ENCODE data around the gene LACC1.

LACC1 gene

DNA sequence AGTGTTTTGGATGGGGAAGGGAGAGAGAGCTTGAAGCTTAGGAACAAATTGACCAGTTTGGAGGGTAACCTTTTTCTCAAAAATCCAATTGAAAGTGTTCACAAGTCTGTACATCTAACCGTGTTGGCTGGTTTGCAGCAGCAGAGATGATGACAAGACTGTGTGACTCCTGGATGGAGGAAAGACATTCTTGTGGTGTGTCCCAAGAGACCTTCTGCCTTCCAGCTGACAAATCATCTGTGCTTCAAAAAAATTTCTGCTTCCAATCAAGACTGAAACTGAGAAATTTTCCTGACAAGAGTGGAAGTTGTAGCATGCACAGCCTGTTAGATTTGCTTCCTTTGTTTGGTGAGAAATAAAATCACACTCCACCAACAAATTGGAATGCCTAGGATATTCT lies 56.2 kb downstream of the LACC1 start:
- H3K36me3 ChIP-seq (replicated peaks): no peaks in the 10 kb centered on the region
- TF ChIP-seq, protein P1, sequence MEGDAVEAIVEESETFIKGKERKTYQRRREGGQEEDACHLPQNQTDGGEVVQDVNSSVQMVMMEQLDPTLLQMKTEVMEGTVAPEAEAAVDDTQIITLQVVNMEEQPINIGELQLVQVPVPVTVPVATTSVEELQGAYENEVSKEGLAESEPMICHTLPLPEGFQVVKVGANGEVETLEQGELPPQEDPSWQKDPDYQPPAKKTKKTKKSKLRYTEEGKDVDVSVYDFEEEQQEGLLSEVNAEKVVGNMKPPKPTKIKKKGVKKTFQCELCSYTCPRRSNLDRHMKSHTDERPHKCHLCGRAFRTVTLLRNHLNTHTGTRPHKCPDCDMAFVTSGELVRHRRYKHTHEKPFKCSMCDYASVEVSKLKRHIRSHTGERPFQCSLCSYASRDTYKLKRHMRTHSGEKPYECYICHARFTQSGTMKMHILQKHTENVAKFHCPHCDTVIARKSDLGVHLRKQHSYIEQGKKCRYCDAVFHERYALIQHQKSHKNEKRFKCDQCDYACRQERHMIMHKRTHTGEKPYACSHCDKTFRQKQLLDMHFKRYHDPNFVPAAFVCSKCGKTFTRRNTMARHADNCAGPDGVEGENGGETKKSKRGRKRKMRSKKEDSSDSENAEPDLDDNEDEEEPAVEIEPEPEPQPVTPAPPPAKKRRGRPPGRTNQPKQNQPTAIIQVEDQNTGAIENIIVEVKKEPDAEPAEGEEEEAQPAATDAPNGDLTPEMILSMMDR (IDR thresholded peaks at IDR 0.05; ENCODE audit: low read depth, low read length, missing control alignments): no peak
- no peaks in the 10 kb centered on the region for H3K27me3 ChIP-seq (replicated peaks)
- in situ Hi-C loops (cut with HindIII; ENCODE audit: low pct_ligation_motif_present, low sequenced_read_pairs): no loop called here
- no peak overlapping the region for H3K4me3 ChIP-seq (ENCODE audit: low read depth, low read length)
- H3K27ac ChIP-seq: no peak overlapping the region
- DNase-seq: peak; percentile 5

DNA sequence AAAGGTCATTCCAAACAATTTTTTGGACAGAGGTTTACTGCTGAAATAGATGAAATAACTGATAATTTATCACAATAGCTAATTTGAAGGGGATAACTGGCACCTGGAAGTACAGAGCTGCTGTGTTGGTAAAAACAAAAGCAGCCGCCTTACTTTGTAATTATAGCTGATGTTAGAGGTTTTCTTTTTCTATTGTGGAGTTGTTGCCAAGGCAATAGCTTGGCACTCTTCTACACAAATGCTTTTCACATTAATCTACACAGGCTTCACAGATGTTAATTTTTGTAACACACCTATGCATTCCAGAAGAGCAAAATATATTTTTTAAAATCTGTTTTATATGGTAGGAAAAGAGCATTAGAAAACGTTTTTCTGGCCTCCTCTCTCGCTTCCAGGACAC lies 56.9 kb downstream of the LACC1 start:
- no peak overlapping the region for H3K4me3 ChIP-seq (ENCODE audit: low read depth, low read length)
- in situ Hi-C loops (cut with HindIII; ENCODE audit: low pct_ligation_motif_present, low sequenced_read_pairs): no loop called here
- H3K36me3 ChIP-seq (replicated peaks): no peaks in the 10 kb centered on the region
- H3K27ac ChIP-seq: no peak overlapping the region
- TF ChIP-seq, protein P1 (IDR thresholded peaks at IDR 0.05; ENCODE audit: low read depth, low read length, missing control alignments): no peak
- H3K27me3 ChIP-seq (replicated peaks): no peaks in the 10 kb centered on the region
- DNase-seq: no peak

DNA sequence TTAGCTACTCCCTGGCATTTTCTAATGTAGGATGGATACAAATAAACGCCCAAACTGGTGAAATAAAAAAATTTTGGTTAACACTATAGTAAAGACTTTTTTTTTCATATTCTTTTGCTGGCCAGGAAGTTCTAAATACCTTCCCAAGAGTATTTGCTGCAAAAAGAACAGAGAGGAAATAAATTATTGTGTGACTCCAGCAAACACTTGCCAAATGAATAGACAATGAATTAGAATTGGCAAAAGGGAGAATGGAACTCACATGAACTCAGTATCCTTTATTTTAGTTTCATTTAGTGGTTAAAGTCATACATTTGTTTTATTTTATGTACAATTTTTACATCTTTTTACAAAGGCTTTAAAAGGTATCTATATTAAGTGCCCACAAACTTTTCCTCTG lies 58.1 kb downstream of the LACC1 start:
- Histone ChIP-seq H3K36me3 (replicated peaks) (no peaks in the 10 kb centered on the region), H3K4me3 (ENCODE audit: low read depth, low read length) (no peak overlapping the region), H3K27me3 (replicated peaks) (no peaks in the 10 kb centered on the region), H3K27ac (no peak overlapping the region)
- TF ChIP-seq, protein P1 (IDR thresholded peaks at IDR 0.05; ENCODE audit: low read depth, low read length, missing control alignments): no peak
- in situ Hi-C loops (cut with HindIII; ENCODE audit: low pct_ligation_motif_present, low sequenced_read_pairs): no loop called here
- no peak for DNase-seq

DNA sequence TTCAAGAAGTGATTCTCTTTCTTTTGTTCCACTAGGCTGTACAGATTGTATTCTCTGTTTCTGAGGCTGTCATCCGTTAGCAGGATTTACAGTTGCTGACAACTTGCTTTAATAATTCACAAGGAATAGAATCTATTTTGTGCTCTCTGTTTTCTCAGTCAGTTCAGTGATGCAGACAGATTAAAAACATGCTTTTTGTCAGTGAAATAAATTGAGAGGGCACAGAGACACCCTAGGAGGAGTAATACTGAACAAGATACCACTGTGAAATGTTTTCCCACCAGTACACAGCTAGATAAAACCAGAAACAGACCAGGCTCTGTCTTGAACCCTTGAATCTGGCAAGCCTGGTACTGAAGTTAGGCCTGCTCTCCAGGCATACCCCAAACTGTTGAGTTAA lies 58.7 kb downstream of the LACC1 start:
- no peaks in the 10 kb centered on the region for H3K27me3 ChIP-seq (replicated peaks)
- H3K4me3 ChIP-seq (ENCODE audit: low read depth, low read length): no peak overlapping the region
- in situ Hi-C loops (cut with HindIII; ENCODE audit: low pct_ligation_motif_present, low sequenced_read_pairs): no loop called here
- H3K36me3 ChIP-seq (replicated peaks): no peaks in the 10 kb centered on the region
- no peak for DNase-seq
- TF ChIP-seq, protein P1 (IDR thresholded peaks at IDR 0.05; ENCODE audit: low read depth, low read length, missing control alignments): no peak
- no peak overlapping the region for H3K27ac ChIP-seq

DNA sequence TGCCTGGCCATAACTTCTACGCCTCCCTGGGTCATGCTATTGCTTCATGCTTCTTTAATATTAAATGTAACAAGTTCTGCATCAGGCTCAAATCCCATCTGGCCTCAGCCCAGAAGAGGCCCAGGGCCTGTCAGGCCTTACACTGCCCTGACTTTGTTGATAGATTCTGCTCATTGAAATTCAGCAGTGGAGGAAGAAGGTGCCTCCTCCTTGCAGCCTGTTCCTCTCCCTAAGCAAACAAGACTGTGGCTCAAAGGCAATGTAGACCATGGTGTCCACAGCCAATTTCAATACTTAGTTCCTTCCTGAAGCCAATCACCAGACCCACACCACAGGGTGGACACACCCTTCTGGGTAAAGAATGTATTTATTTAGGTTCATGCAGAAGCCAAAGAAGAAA lies 59.4 kb downstream of the LACC1 start:
- H3K27me3 ChIP-seq (replicated peaks): no peaks in the 10 kb centered on the region
- H3K36me3 ChIP-seq (replicated peaks): no peaks in the 10 kb centered on the region
- no peak for DNase-seq
- in situ Hi-C loops (cut with HindIII; ENCODE audit: low pct_ligation_motif_present, low sequenced_read_pairs): no loop called here
- H3K27ac ChIP-seq: no peak overlapping the region
- no peak overlapping the region for H3K4me3 ChIP-seq (ENCODE audit: low read depth, low read length)
- TF ChIP-seq, protein P1 (IDR thresholded peaks at IDR 0.05; ENCODE audit: low read depth, low read length, missing control alignments): no peak

DNA sequence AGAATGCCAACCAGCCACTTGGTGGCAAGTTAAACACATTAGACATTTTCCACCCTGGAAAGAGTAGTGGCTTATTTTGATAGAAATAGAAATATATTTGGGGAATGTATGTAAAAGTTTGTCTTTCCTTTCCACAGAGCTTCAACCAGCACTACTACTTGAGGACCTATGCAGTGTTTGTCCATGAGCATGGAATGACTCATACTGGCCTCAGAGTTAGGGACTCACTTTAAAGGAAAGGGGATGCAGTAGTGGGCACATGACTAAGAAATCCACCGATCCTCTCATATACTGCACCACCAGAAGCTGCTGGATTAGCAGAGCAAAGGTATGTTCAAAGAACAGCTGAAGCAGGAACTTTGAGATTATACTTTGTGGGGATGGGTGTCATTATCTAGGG lies 62.6 kb downstream of the LACC1 start:
- Histone ChIP-seq H3K36me3 (replicated peaks) (no peaks in the 10 kb centered on the region), H3K27me3 (replicated peaks) (no peaks in the 10 kb centered on the region), H3K4me3 (ENCODE audit: low read depth, low read length) (no peak overlapping the region), H3K27ac (no peak overlapping the region)
- TF ChIP-seq, protein P1 (IDR thresholded peaks at IDR 0.05; ENCODE audit: low read depth, low read length, missing control alignments): no peak
- peak; percentile 25 for DNase-seq
- in situ Hi-C loops (cut with HindIII; ENCODE audit: low pct_ligation_motif_present, low sequenced_read_pairs): no loop called here
